ENCODE results near the gene B3GNT3. TPM values are rescaled to one million over a fixed set of nuclear protein-coding genes. Genes with fewer than 3 reads are reported as not detected.

B3GNT3 gene
- total RNA-seq, 1 experiment from 2014 or later: 22.2 TPM

- ChIA-PET POLR2A (no interaction called here), CTCF (no interaction called here), RAD21 (ENCODE audit: low non-redundant PET in 1 of 2, low total read pairs in 2 of 2, uncharacterized antibody in 2 of 2, unreplicated experiment in 2 of 2) (no interaction called here)
- Histone ChIP-seq H3K4me2 (ENCODE audit: low read length) (no peak overlapping the region), H2AFZ (ENCODE audit: low read depth, low read length, poor library complexity, severe bottlenecking) (no peak overlapping the region), H3K79me2 (ENCODE audit: insufficient read depth, low read length) (no peaks in the 10 kb centered on the region), H4K20me1 (ENCODE audit: insufficient read depth) (no peaks in the 10 kb centered on the region), H3K36me3 (ENCODE audit: control insufficient read depth in 1 of 2, insufficient read depth in 2 of 2, low read length in 2 of 2) (no peaks in the 10 kb centered on the region), H3K27ac (ENCODE audit: low read depth, low read length) (no peak overlapping the region), H3K9me3 (ENCODE audit: control insufficient read depth in 1 of 2, insufficient read depth in 1 of 2, low read depth in 1 of 2, low read length in 2 of 2) (no peaks in the 10 kb centered on the region), H3K4me1 (ENCODE audit: control insufficient read depth in 1 of 2, insufficient read depth in 2 of 2, low read length in 2 of 2) (peaks cover under 1 to 1% of the 10 kb centered on the region in 2 experiments; a peak in 2 of 4 replicates), H3K4me3 (replicated peaks in 1 of 2; ENCODE audit: low read depth in 1 of 2, low read length in 2 of 2) (no peak overlapping the region), H3K9me2 (ENCODE audit: insufficient read depth) (no peaks in the 10 kb centered on the region), H3K27me3 (ENCODE audit: insufficient read depth, low read length) (no peaks in the 10 kb centered on the region), H3K9ac (ENCODE audit: low read length) (no peak overlapping the region)
- no peak for TF ChIP-seq TCF7L2 (IDR thresholded peaks at IDR 0.05; ENCODE audit: borderline replicate concordance, extremely low read depth, insufficient read depth, insufficient read length)
- TF ChIP-seq FOSL1 (IDR thresholded peaks at IDR 0.05; ENCODE audit: low read depth): no peak
- no peak for TF ChIP-seq POLR2A (IDR thresholded peaks at IDR 0.05; ENCODE audit: borderline replicate concordance, extremely low read depth, insufficient read depth, insufficient read length)
- no peak for TF ChIP-seq MAX (IDR thresholded peaks at IDR 0.05)
- no peak for TF ChIP-seq REST (IDR thresholded peaks at IDR 0.05; ENCODE audit: low read depth)
- TF ChIP-seq JUND (IDR thresholded peaks at IDR 0.05): no peak
- no peak for TF ChIP-seq CEBPB (IDR thresholded peaks at IDR 0.05; ENCODE audit: low read depth)
- no peak for TF ChIP-seq EGR1 (IDR thresholded peaks at IDR 0.05; ENCODE audit: low read depth)
- no peak for TF ChIP-seq ZFX (IDR thresholded peaks at IDR 0.05)
- TF ChIP-seq, protein P1, sequence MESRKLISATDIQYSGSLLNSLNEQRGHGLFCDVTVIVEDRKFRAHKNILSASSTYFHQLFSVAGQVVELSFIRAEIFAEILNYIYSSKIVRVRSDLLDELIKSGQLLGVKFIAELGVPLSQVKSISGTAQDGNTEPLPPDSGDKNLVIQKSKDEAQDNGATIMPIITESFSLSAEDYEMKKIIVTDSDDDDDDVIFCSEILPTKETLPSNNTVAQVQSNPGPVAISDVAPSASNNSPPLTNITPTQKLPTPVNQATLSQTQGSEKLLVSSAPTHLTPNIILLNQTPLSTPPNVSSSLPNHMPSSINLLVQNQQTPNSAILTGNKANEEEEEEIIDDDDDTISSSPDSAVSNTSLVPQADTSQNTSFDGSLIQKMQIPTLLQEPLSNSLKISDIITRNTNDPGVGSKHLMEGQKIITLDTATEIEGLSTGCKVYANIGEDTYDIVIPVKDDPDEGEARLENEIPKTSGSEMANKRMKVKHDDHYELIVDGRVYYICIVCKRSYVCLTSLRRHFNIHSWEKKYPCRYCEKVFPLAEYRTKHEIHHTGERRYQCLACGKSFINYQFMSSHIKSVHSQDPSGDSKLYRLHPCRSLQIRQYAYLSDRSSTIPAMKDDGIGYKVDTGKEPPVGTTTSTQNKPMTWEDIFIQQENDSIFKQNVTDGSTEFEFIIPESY (IDR thresholded peaks at IDR 0.05; ENCODE audit: extremely low read depth, insufficient replicate concordance, low read length): no peak
- TF ChIP-seq, protein P2, sequence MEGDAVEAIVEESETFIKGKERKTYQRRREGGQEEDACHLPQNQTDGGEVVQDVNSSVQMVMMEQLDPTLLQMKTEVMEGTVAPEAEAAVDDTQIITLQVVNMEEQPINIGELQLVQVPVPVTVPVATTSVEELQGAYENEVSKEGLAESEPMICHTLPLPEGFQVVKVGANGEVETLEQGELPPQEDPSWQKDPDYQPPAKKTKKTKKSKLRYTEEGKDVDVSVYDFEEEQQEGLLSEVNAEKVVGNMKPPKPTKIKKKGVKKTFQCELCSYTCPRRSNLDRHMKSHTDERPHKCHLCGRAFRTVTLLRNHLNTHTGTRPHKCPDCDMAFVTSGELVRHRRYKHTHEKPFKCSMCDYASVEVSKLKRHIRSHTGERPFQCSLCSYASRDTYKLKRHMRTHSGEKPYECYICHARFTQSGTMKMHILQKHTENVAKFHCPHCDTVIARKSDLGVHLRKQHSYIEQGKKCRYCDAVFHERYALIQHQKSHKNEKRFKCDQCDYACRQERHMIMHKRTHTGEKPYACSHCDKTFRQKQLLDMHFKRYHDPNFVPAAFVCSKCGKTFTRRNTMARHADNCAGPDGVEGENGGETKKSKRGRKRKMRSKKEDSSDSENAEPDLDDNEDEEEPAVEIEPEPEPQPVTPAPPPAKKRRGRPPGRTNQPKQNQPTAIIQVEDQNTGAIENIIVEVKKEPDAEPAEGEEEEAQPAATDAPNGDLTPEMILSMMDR (IDR thresholded peaks at IDR 0.05 in 2 of 3, conservative IDR thresholded peaks at IDR 0.05 in 1 of 3; ENCODE audit: borderline replicate concordance in 1 of 3, insufficient read depth in 1 of 3, low read depth in 2 of 3, low read length in 2 of 3): no peak
- no peak for TF ChIP-seq EZH2phosphoT487 (IDR thresholded peaks at IDR 0.05; ENCODE audit: borderline replicate concordance)
- no peak for TF ChIP-seq ZNF274 (IDR thresholded peaks at IDR 0.05; ENCODE audit: low read depth, low read length)
- BruUV-seq (replicated peaks): no TSS peak
- intact Hi-C loops (cut with micrococcal nuclease): no loop called here
- ATAC-seq (no peak), DNase-seq (ENCODE audit: low read depth, low spot score) (no peak)
Measured at GRCh38 chr19:17824339-17824738, 29.4 kb downstream of the B3GNT3 start.

Measured in HCT116 (cell line).